ENCODE results near the gene DMPK.
A peak's percentile ranks its signal among the peaks of the same experiment; 100 is the strongest.

Gene DMPK

DNA sequence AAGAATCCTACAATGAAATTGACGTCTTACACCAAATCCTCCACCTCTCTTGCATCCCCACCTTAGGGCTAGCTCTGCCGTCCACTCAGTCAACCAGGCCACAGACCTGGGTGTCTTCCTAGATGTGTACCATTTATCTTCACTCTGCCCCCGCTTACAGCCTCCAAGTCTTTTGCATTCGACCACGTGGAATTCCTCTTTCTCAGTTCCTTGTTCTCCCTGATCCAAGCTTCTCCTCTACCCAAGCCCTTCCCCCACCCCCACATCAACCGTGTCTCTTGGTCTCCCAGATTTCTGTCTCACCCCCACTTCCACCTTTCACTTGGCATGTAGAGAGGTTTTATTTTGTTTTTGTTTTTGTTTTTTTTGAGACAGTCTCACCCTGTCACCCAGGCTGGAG, 11.6 kb upstream of the DMPK start:
- TF ChIP-seq SUZ12 (IDR thresholded peaks at IDR 0.05) (no peak), BHLHE40 (IDR thresholded peaks at IDR 0.05; ENCODE audit: borderline replicate concordance) (no peak), NFRKB (IDR thresholded peaks at IDR 0.05) (no peak), TARDBP (IDR thresholded peaks at IDR 0.05) (no peak), L3MBTL2 (conservative IDR thresholded peaks at IDR 0.05) (no peak), ELF4 (IDR thresholded peaks at IDR 0.05) (no peak), LEF1 (IDR thresholded peaks at IDR 0.05; ENCODE audit: borderline replicate concordance) (no peak), SP1 (IDR thresholded peaks at IDR 0.05) (no peak), FOXK2 (IDR thresholded peaks at IDR 0.05) (no peak), HDGF (IDR thresholded peaks at IDR 0.05; ENCODE audit: borderline replicate concordance) (no peak), ZNF384 (IDR thresholded peaks at IDR 0.05) (no peak), FOXA1 (IDR thresholded peaks at IDR 0.05) (no peak), ARNT (IDR thresholded peaks at IDR 0.05) (no peak), FOXM1 (IDR thresholded peaks at IDR 0.05; ENCODE audit: borderline replicate concordance) (no peak), CTBP1 (IDR thresholded peaks at IDR 0.05; ENCODE audit: borderline replicate concordance) (no peak)
- TF ChIP-seq, protein P1, sequence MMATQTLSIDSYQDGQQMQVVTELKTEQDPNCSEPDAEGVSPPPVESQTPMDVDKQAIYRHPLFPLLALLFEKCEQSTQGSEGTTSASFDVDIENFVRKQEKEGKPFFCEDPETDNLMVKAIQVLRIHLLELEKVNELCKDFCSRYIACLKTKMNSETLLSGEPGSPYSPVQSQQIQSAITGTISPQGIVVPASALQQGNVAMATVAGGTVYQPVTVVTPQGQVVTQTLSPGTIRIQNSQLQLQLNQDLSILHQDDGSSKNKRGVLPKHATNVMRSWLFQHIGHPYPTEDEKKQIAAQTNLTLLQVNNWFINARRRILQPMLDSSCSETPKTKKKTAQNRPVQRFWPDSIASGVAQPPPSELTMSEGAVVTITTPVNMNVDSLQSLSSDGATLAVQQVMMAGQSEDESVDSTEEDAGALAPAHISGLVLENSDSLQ (IDR thresholded peaks at IDR 0.05): no peak
- ChIA-PET POLR2A (no interaction called here), CTCF (no interaction called here)
- DNase-seq (ENCODE audit: extremely low spot score): no peak

DNA sequence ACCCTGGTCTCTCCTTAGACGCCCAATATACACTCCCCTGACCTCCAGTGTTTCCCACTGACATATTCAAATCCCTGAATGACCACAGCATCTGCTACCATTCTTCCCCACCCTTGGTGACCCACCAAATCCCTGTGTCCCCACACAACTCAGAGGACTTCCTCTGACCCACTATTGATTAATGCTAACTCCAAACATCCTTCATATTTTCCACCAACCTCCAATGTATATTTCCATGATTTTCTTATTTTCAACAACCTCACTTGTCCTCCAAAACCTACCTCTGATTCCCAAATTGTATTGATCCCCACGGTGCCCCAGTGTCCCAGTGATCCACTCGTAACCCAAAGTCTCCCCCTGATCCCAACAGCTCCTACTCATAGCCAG, 10.9 kb upstream of the DMPK start:
- DNase-seq (ENCODE audit: extremely low spot score): no peak
- POLR2A ChIA-PET: interaction anchor here (0.6 to 1.0 kb wide), 3 partner anchors 17 to 101 kb away, joined by 3 to 4 read pairs (median 4); partner anchors contain the start of genes SIX5 and SNRPD2
- CTCF ChIA-PET: interaction anchor here (0.6 to 1.0 kb wide), 2 partner anchors 14 to 24 kb away, joined by 3 to 4 read pairs; no protein-coding TSS in a partner anchor
- TF ChIP-seq, protein P1 (IDR thresholded peaks at IDR 0.05): no peak
- no peak for TF ChIP-seq FOXA1 (IDR thresholded peaks at IDR 0.05)
- no peak for TF ChIP-seq NFRKB (IDR thresholded peaks at IDR 0.05)
- no peak for TF ChIP-seq FOXK2 (IDR thresholded peaks at IDR 0.05)
- TF ChIP-seq HDGF (IDR thresholded peaks at IDR 0.05; ENCODE audit: borderline replicate concordance): no peak
- TF ChIP-seq L3MBTL2 (conservative IDR thresholded peaks at IDR 0.05): no peak
- TF ChIP-seq BHLHE40 (IDR thresholded peaks at IDR 0.05; ENCODE audit: borderline replicate concordance): no peak
- TF ChIP-seq ARNT (IDR thresholded peaks at IDR 0.05): no peak
- no peak for TF ChIP-seq CTBP1 (IDR thresholded peaks at IDR 0.05; ENCODE audit: borderline replicate concordance)
- TF ChIP-seq FOXM1 (IDR thresholded peaks at IDR 0.05; ENCODE audit: borderline replicate concordance): no peak
- no peak for TF ChIP-seq ZNF384 (IDR thresholded peaks at IDR 0.05)
- no peak for TF ChIP-seq ELF4 (IDR thresholded peaks at IDR 0.05)
- no peak for TF ChIP-seq TARDBP (IDR thresholded peaks at IDR 0.05)

DNA sequence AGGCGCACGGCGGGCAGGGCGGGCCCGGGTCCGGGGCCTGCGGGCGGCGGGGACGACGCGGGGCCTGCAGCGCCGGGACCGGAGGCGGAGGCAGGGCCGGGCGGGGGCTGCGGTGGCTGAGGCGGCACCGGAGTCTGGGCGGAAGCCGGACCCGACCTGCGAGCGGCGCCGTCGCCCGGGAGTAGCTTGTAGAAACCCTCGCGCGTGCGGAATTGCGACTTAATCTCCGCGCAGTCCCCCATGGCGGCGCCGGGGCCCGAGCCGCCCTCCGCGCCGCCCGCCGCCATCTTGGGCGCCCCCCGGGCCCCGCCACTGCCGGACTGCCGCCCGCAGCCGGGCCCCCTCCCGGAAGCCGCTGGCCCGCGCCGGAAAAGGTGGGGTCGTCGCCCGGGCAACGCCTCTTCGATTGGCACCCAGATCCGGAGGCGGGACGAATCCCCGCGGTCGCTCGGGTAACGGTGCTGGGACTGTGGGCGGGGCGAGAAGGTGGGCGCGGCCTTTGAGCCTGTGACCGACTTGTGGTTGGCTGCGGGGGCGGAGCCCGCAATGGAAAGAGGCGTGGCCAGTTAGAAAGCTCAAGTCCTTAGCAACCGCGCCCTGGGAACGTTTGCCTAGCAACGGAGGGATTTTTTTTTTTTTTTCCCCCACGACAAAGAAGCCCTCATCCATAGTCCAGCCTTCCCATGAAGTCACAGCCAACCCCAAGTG, 10.3 kb upstream of the DMPK start, which contains the start of gene DMWD:
Gene DMWD, minus strand, starts transcription at position 376 of the 708 bp plus-strand sequence. Its CDS starts 89 bp downstream, at position 287.
- TF ChIP-seq FOXM1 (IDR thresholded peaks at IDR 0.05; ENCODE audit: borderline replicate concordance): peak; percentile 78
- TF ChIP-seq TARDBP (IDR thresholded peaks at IDR 0.05): no peak
- TF ChIP-seq FOXA1 (IDR thresholded peaks at IDR 0.05): no peak
- no peak for TF ChIP-seq ELF4 (IDR thresholded peaks at IDR 0.05)
- no peak for TF ChIP-seq FOXK2 (IDR thresholded peaks at IDR 0.05)
- TF ChIP-seq CTBP1 (IDR thresholded peaks at IDR 0.05; ENCODE audit: borderline replicate concordance): no peak
- TF ChIP-seq ZNF384 (IDR thresholded peaks at IDR 0.05): peak; percentile 95
- TF ChIP-seq, protein P1 (IDR thresholded peaks at IDR 0.05): peak; percentile 98
- TF ChIP-seq NFRKB (IDR thresholded peaks at IDR 0.05): no peak
- no peak for TF ChIP-seq BHLHE40 (IDR thresholded peaks at IDR 0.05; ENCODE audit: borderline replicate concordance)
- ChIA-PET CTCF (interaction anchor here (0.6 to 1.0 kb wide), 2 partner anchors 14 to 24 kb away, joined by 3 to 4 read pairs; no protein-coding TSS in a partner anchor), POLR2A (interaction anchor here (0.6 to 1.0 kb wide), 4 partner anchors 16 to 124 kb away, joined by 3 to 4 read pairs (median 4); partner anchors contain the start of genes SIX5 and SNRPD2)
- peak; percentile 99 for DNase-seq (ENCODE audit: extremely low spot score)

DNA sequence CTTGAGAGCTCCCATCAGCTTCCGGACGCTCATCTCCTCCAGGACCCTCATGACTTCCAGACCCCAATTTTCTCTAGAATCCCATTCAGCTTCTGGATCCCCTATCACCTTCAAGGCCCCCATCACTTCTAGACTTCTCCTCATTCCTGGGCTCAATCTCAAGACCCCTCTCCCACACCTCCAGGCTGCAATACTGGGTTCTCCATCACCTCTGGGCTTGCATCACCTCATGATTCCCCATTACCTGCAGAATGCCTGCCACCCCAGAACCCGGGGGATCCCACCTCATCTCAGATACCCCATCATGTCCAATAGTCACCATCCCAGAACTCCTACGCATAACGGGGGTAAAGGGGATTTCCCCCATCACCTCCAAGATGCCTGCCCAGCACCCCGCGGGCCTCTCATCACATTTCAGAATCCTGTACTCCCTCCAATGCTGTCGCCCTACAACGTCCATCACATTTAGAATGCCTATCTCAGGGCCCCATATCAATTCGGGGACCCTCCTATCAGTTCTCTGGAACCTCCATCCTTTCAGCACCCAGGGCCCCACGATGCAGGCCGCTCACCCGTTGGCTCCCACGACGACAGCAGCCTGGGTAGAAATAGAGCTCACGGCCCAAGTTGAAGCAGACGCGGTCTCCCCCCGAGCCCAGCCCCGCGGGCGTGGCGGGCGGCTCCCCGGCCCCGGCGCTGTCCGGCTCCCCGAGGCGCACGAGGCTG, 9.6 kb upstream of the DMPK start:
- CTCF ChIA-PET: no interaction called here
- TF ChIP-seq TARDBP (IDR thresholded peaks at IDR 0.05) (no peak), ARNT (IDR thresholded peaks at IDR 0.05) (no peak), FOXM1 (IDR thresholded peaks at IDR 0.05; ENCODE audit: borderline replicate concordance) (no peak), SUZ12 (IDR thresholded peaks at IDR 0.05) (no peak), SP1 (IDR thresholded peaks at IDR 0.05) (no peak), NFRKB (IDR thresholded peaks at IDR 0.05) (no peak), ZNF384 (IDR thresholded peaks at IDR 0.05) (no peak), FOXA1 (IDR thresholded peaks at IDR 0.05) (no peak), LEF1 (IDR thresholded peaks at IDR 0.05; ENCODE audit: borderline replicate concordance) (no peak), FOXK2 (IDR thresholded peaks at IDR 0.05) (no peak), CTBP1 (IDR thresholded peaks at IDR 0.05; ENCODE audit: borderline replicate concordance) (no peak), BHLHE40 (IDR thresholded peaks at IDR 0.05; ENCODE audit: borderline replicate concordance) (no peak), L3MBTL2 (conservative IDR thresholded peaks at IDR 0.05) (no peak), HDGF (IDR thresholded peaks at IDR 0.05; ENCODE audit: borderline replicate concordance) (no peak), ELF4 (IDR thresholded peaks at IDR 0.05) (no peak)
- TF ChIP-seq, protein P1 (IDR thresholded peaks at IDR 0.05): no peak
- no peak for DNase-seq (ENCODE audit: extremely low spot score)
- POLR2A ChIA-PET: interaction anchor here (1.0 to 1.5 kb wide), 3 partner anchors 24 to 123 kb away, joined by 3 to 7 read pairs (median 3); partner anchors contain the start of gene SIX5

Data from HEK293T (cell line).